IMR-90 (cell line): ENCODE results near the gene RNU5D-1. TPM values are rescaled to one million over a fixed set of nuclear protein-coding genes. Genes with fewer than 3 reads are reported as not detected.

Source experiments
- ATAC-seq: fragments of 200-7000 bp; cut with Tn5 transposase; 2 replicates; pipeline ENCODE4 v1.9.1; 2020; ENCODE audit warnings: low read depth, mild to moderate bottlenecking, moderate library complexity
- BruUV-seq: library from RNA; stranded (reverse); fragments of 400-500 nt; replicated peaks from 2 replicates; lab custom pipeline; 2021; lab: Mats Ljungman, UMichigan
- CTCF ChIA-PET: fragments of 300-600 bp; formaldehyde crosslinking; extraction: SDS; loops from one replicate; lab custom pipeline; 2021; ENCODE audit warnings: antibody characterized with exemption; lab: Yijun Ruan, JAX
- POLR2A ChIA-PET: fragments of 300-600 bp; sonication (Branson Sonifier 250); formaldehyde crosslinking; loops from one replicate; lab custom pipeline; 2022; ENCODE audit warnings: antibody characterized with exemption; ENCODE audit not compliant: unreplicated experiment; lab: Charles Lee
- DNase-seq: peaks from one replicate; pipeline ENCODE4 v3.0.0; 2013
- H2AFZ ChIP-seq: replicated peaks from 2 replicates; pipeline ENCODE3; 2013; ENCODE audit warnings: low read length, mild to moderate bottlenecking; ENCODE audit not compliant: poor library complexity
- H2AK5ac ChIP-seq: 2 replicates; pipeline ENCODE4 v1.6.1; 2013; ENCODE audit warnings: low read depth, low read length, inconsistent platforms
- H2AK9ac ChIP-seq: replicated peaks from 2 replicates; pipeline ENCODE3; 2013; ENCODE audit warnings: mild to moderate bottlenecking, low read depth, low read length, moderate library complexity; ENCODE audit not compliant: poor library complexity
- H2BK120ac ChIP-seq: 2 replicates; pipeline ENCODE4 v1.6.1; 2013; ENCODE audit warnings: low read depth, low read length, inconsistent platforms
- H2BK15ac ChIP-seq: 3 replicates; pipeline ENCODE4 v1.6.1; 2013; ENCODE audit warnings: low read depth, low read length, inconsistent platforms
- H2BK20ac ChIP-seq: 2 replicates; pipeline ENCODE4 v1.6.1; 2013; ENCODE audit warnings: low read depth, mild to moderate bottlenecking, inconsistent platforms, low read length, moderate library complexity
- H2BK5ac ChIP-seq: 2 replicates; pipeline ENCODE4 v1.6.1; 2013; ENCODE audit warnings: mild to moderate bottlenecking, low read depth, low read length, inconsistent platforms; ENCODE audit not compliant: poor library complexity, severe bottlenecking
- H3K14ac ChIP-seq: replicated peaks from 2 replicates; pipeline ENCODE4 v1.6.1; 2013; ENCODE audit warnings: low read depth, low read length, inconsistent platforms
- H3K18ac ChIP-seq: 2 replicates; pipeline ENCODE4 v1.6.1; 2013; ENCODE audit warnings: low read depth, low read length, control low read depth
- H3K23ac ChIP-seq: 2 replicates; pipeline ENCODE4 v1.6.1; 2013; ENCODE audit warnings: low read depth, low read length, inconsistent platforms
- H3K27ac ChIP-seq: 2 replicates; pipeline ENCODE4 v1.5.1; 2013; ENCODE audit warnings: mild to moderate bottlenecking, control low read depth, low read length; ENCODE audit not compliant: insufficient read depth
- H3K27me3 ChIP-seq: 2 replicates; pipeline ENCODE4 v1.6.1; 2013; ENCODE audit warnings: low read length; ENCODE audit not compliant: control insufficient read depth, insufficient read depth
- H3K36me3 ChIP-seq: 2 replicates; pipeline ENCODE4 v1.6.1; 2013; ENCODE audit warnings: low read length, mixed read lengths; ENCODE audit not compliant: control insufficient read depth, insufficient read depth
- H3K4ac ChIP-seq: 2 replicates; pipeline ENCODE4 v1.6.1; 2013; ENCODE audit warnings: low read depth, low read length, inconsistent platforms
- H3K4me1 ChIP-seq: 2 replicates; pipeline ENCODE4 v1.6.1; 2013; ENCODE audit warnings: low read length, mixed read lengths; ENCODE audit not compliant: control insufficient read depth, insufficient read depth
- H3K4me2 ChIP-seq: 2 replicates; pipeline ENCODE4 v1.6.1; 2013; ENCODE audit warnings: low read depth, mild to moderate bottlenecking, control low read depth, low read length, moderate library complexity
- H3K4me3 ChIP-seq: 2 replicates; pipeline ENCODE4 v1.5.1; 2013; ENCODE audit warnings: low read depth, mild to moderate bottlenecking, control low read depth, low read length, moderate library complexity; ENCODE audit not compliant: insufficient read depth
- H3K56ac ChIP-seq: 2 replicates; pipeline ENCODE4 v1.6.1; 2013; ENCODE audit warnings: low read length, inconsistent platforms; ENCODE audit not compliant: insufficient read depth; ENCODE audit errors: extremely low read depth
- H3K79me1 ChIP-seq, 2 experiments: 2 replicates each; pipeline ENCODE4 v1.6.1; 2013; ENCODE audit warnings: low read length in 2 of 2, inconsistent platforms in 1 of 2, low read depth in 1 of 2
- H3K9ac ChIP-seq: 2 replicates; pipeline ENCODE4 v1.6.1; 2013; ENCODE audit warnings: low read depth, low read length, control low read depth
- H3K9me1 ChIP-seq: 2 replicates; pipeline ENCODE4 v1.6.1; 2013; ENCODE audit warnings: low read length, inconsistent platforms; ENCODE audit not compliant: insufficient read depth
- H3K9me3 ChIP-seq: 2 replicates; pipeline ENCODE4 v1.6.1; 2013; ENCODE audit warnings: low read length; ENCODE audit not compliant: control insufficient read depth, insufficient read depth
- H4K20me1 ChIP-seq: 2 replicates; pipeline ENCODE4 v1.6.1; 2013; ENCODE audit warnings: low read length, inconsistent platforms; ENCODE audit not compliant: insufficient read depth
- H4K5ac ChIP-seq: 2 replicates; pipeline ENCODE4 v1.6.1; 2013; ENCODE audit warnings: mild to moderate bottlenecking, low read depth, low read length, control low read depth
- H4K8ac ChIP-seq, 2 experiments: 2 replicates each; pipeline ENCODE4 v1.6.1; 2013; ENCODE audit warnings: low read depth in 2 of 2, low read length in 2 of 2, control low read depth in 1 of 2, inconsistent platforms in 1 of 2
- H4K91ac ChIP-seq: 2 replicates; pipeline ENCODE4 v1.6.1; 2013; ENCODE audit warnings: low read depth, low read length, inconsistent platforms; ENCODE audit not compliant: insufficient read depth
- BHLHE40 ChIP-seq: fragments of 150-350 bp; IDR thresholded peaks from 2 replicates; pipeline ENCODE4 v1.6.1; 2016; ENCODE audit warnings: mild to moderate bottlenecking, low read depth, low read length
- CEBPB ChIP-seq: IDR thresholded peaks from 2 replicates; pipeline ENCODE4 v1.6.1; 2012; ENCODE audit warnings: low read depth, low read length, improper control_type of control experiment
- FOS ChIP-seq: fragments of 150-350 bp; IDR thresholded peaks from 2 replicates; pipeline ENCODE4 v1.6.1; 2016; ENCODE audit warnings: low read depth, low read length
- POLR2A ChIP-seq: IDR thresholded peaks from 2 replicates; pipeline ENCODE4 v1.6.1; 2012; ENCODE audit warnings: mild to moderate bottlenecking, low read depth, low read length
- RAD21 ChIP-seq: IDR thresholded peaks from 2 replicates; pipeline ENCODE4 v1.6.1; 2012; ENCODE audit warnings: low read length, improper control_type of control experiment
- RCOR1 ChIP-seq: IDR thresholded peaks from 2 replicates; pipeline ENCODE4 v1.6.1; 2012; ENCODE audit warnings: mild to moderate bottlenecking, low read length, improper control_type of control experiment; ENCODE audit not compliant: insufficient replicate concordance
- RFX5 ChIP-seq: IDR thresholded peaks from 2 replicates; pipeline ENCODE4 v1.8.0; 2012; ENCODE audit warnings: low read depth, mild to moderate bottlenecking, low read length, moderate library complexity
- WGBS, 2 experiments: methylation state at CpG; one replicate each; pipeline versions ENCODE4 v1.1.5 to v1.1.7; 2013; ENCODE audit warnings: missing lambda C conversion rate in 2 of 2; ENCODE audit not compliant: insufficient read length in 1 of 2; ENCODE audit errors: extremely low coverage in 2 of 2; 5-methylcytosine and 5-hydroxymethylcytosine counted together
- dilution Hi-C: fragments of 300-500 bp; cut with HindIII; formaldehyde crosslinking; loops from one replicate; pipeline ENCODE4 v1.14.3; 2018; ENCODE audit warnings: low sequenced_read_pairs; ENCODE audit not compliant: unreplicated experiment
- in situ Hi-C: fragments of 300-500 bp; cut with MboI; formaldehyde crosslinking; loops from 3 replicates; pipeline ENCODE4 v1.14.3; 2019; ENCODE audit warnings: low sequenced_read_pairs, inconsistent platforms, mixed read lengths
- intact Hi-C: fragments of 100-400 bp; cut with micrococcal nuclease; formaldehyde crosslinking; loops from 2 replicates; pipeline ENCODE4 v1.10.0; 2022
- polyA plus RNA-seq, 3 experiments: library from polyadenylated mRNA; depleted of rRNA; stranded (reverse); fragments of >200 nt; gene quantifications; 2 replicates each; pipeline ENCODE4 v1.2.3, GENCODE V29; 2012; ENCODE audit warnings: low replicate concordance in 1 of 3
- total RNA-seq: library from RNA; depleted of rRNA; stranded (reverse); fragments of >200 nt; gene quantifications from 2 replicates; pipeline ENCODE4 v1.2.3, GENCODE V29; 2012

The RNU5D-1 gene
- total and polyA plus RNA-seq, 2 of the 4 experiments (the other 2 are of a cell fraction): not detected

DNA sequence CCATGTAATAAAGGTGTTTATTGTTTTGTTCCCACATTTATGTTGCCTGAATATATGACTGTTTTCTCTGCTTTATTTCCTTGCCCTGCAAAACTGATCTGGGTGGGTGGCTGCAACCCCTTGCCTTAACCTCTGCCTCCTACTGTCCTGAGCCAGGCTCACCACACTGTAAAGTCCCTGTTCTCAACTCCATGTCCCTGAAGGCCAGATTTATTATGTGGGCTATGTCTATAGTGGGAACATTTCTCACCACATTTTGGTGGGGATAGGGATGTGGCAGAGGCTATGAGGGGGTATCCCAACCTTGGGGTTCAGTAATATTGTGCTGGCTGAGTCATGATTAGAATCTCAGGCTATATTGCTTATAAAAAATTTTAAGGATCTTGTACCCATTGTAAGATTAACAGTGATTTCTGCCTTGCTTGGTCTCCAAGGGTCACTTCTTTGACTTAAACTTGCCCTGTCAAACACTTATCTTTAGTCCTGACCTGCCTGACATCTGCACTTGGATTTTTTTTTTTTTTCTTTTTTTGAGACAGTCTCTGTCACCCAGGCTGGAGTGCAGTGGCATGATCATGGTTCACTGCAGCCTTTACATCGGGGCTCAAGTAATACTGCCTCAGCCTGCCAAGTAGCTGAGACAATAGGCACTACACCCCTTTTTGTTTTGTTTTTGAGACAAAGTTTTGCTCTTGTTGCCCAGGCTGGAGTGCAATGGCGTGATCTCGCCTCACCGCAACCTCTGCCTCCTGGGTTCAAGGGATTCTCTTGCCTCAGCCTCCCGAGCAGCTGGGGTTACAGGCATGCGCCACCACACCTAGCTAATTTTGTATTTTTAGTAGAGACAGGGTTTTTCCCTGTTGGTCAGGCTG, 48.0 kb upstream of the RNU5D-1 start:
- no peak overlapping the region for H4K91ac ChIP-seq
- no peak overlapping the region for H3K27ac ChIP-seq
- no peak overlapping the region for H2BK120ac ChIP-seq
- H4K20me1 ChIP-seq: peaks cover 51% of the 10 kb centered on the region
- H4K8ac ChIP-seq: no peak overlapping the region
- in situ Hi-C loops: no loop called here
- CTCF ChIA-PET: no interaction called here
- H2AK9ac ChIP-seq: no peak overlapping the region
- no TSS peak for BruUV-seq
- H2AFZ ChIP-seq: no peak overlapping the region
- no peak overlapping the region for H3K23ac ChIP-seq
- POLR2A ChIA-PET: no interaction called here
- DNase-seq (no peak), ATAC-seq (no peak)
- TF ChIP-seq BHLHE40 (no peak), RAD21 (no peak), FOS (no peak), RCOR1 (no peak), RFX5 (no peak), CEBPB (no peak), POLR2A (no peak)
- H3K27me3 ChIP-seq: no peaks in the 10 kb centered on the region; the same call in 1 of the 2 replicates
- H2AK5ac ChIP-seq: no peak overlapping the region
- no peak overlapping the region for H2BK15ac ChIP-seq
- no peak overlapping the region for H3K4me3 ChIP-seq
- no peak overlapping the region for H3K18ac ChIP-seq
- dilution Hi-C loops: no loop called here
- peaks cover 17% of the 10 kb centered on the region for H3K4me1 ChIP-seq
- H3K9me1 ChIP-seq: peaks cover 19% of the 10 kb centered on the region
- H3K56ac ChIP-seq: no peak overlapping the region
- H3K36me3 ChIP-seq: peaks cover 44% of the 10 kb centered on the region
- H3K79me1 ChIP-seq: peaks cover 17 to 65% of the 10 kb centered on the region in 2 experiments
- H3K4me2 ChIP-seq: no peak overlapping the region; the same call in 1 of the 2 replicates
- H3K14ac ChIP-seq: no peak overlapping the region
- no peak overlapping the region for H2BK5ac ChIP-seq
- no peak overlapping the region for H4K5ac ChIP-seq
- H3K9me3 ChIP-seq: no peaks in the 10 kb centered on the region
- 100% methylated on average over 3 of the region's 6 CpGs; no CpG with 5 or more reads in 1 of the 2 experiments for WGBS, 2 experiments
- intact Hi-C loops: no loop called here
- no peak overlapping the region for H2BK20ac ChIP-seq
- H3K9ac ChIP-seq: no peak overlapping the region
- H3K4ac ChIP-seq: no peak overlapping the region
